A172 (cell line): ENCODE data around the gene DIP2C. TPM values are rescaled to one million over a fixed set of nuclear protein-coding genes. Genes with fewer than 3 reads are reported as not detected.
"Not testable (repeated sequence)": the region's sequence is repeated elsewhere in the genome, so short reads cannot be mapped to it uniquely, and the experiment has no call there.

Experiments used
- DNase-seq: peaks from one replicate; pipeline ENCODE4 v3.0.0-alpha.2; 2015; ENCODE audit warnings: low spot score
- total RNA-seq: library from RNA; depleted of rRNA; stranded (reverse); fragments of >200 nt; shearing (Covaris generic); gene quantifications from 2 replicates; pipeline ENCODE4 v1.2.3, GENCODE V29; 2014

The DIP2C gene
- total RNA-seq, 1 experiment from 2014 or later: 12.8 TPM

- DNase-seq: peak; percentile 20
These were observed 354.2 kb downstream of the DIP2C start for GRCh38 chr10:335151-335800.

- DNase-seq: no peak
These were observed 358.3 kb downstream of the DIP2C start for GRCh38 chr10:331186-331585.

- peak; percentile 96 for DNase-seq
These were observed 359.9 kb downstream of the DIP2C start for GRCh38 chr10:329361-330099.

GRCh38 chr10:327889-328852 lies 361.3 kb downstream of the DIP2C start:
- DNase-seq: no peak

- no peak for DNase-seq
These were observed 362.4 kb downstream of the DIP2C start for GRCh38 chr10:326894-327635.

GRCh38 chr10:326350-326749 lies 363.1 kb downstream of the DIP2C start:
- no peak for DNase-seq

- DNase-seq: no peak
These were observed 364.2 kb downstream of the DIP2C start for GRCh38 chr10:325282-325681.

GRCh38 chr10:324593-324992 lies 364.9 kb downstream of the DIP2C start:
- no peak for DNase-seq

GRCh38 chr10:323651-324293 lies 365.7 kb downstream of the DIP2C start:
- DNase-seq: peak; percentile 97

- not testable (repeated sequence) for DNase-seq
These were observed 366.4 kb downstream of the DIP2C start for GRCh38 chr10:323046-323445.

GRCh38 chr10:320771-321170 lies 368.7 kb downstream of the DIP2C start:
- no peak for DNase-seq

GRCh38 chr10:317926-318325 lies 371.5 kb downstream of the DIP2C start:
- DNase-seq: no peak

GRCh38 chr10:317271-317769 lies 372.1 kb downstream of the DIP2C start:
- no peak for DNase-seq

- DNase-seq: no peak
These were observed 373.1 kb downstream of the DIP2C start for GRCh38 chr10:316390-316789.

- peak; percentile 45 for DNase-seq
These were observed 374.6 kb downstream of the DIP2C start for GRCh38 chr10:314871-315270.

GRCh38 chr10:314381-314780 lies 375.1 kb downstream of the DIP2C start:
- DNase-seq: no peak

- no peak for DNase-seq
These were observed 377.4 kb downstream of the DIP2C start for GRCh38 chr10:311901-312665.

- DNase-seq: no peak
These were observed 378.4 kb downstream of the DIP2C start for GRCh38 chr10:310976-311639.

GRCh38 chr10:310371-310770 lies 379.1 kb downstream of the DIP2C start:
- no peak for DNase-seq
